Cardiac septum (tissue), 1 donor: ENCODE measurements around the gene RPS6KB2. TPM values are rescaled to one million over a fixed set of nuclear protein-coding genes. Genes with fewer than 3 reads are reported as not detected.
A peak's percentile ranks its signal among the peaks of the same experiment; 100 is the strongest.

ENCODE experiments used
- DNase-seq: peaks from one replicate; pipeline ENCODE4 v3.0.0-alpha.2; 2020; ENCODE audit warnings: low spot score
- intact Hi-C: fragments of 100-400 bp; cut with DNase I; formaldehyde crosslinking; loops from one replicate; pipeline ENCODE4 v1.14.0; 2022
- total RNA-seq: library from RNA; stranded (reverse); fragmentation: NEBNext Ultra II Directional; extraction: Animal tissue kit (Norgen Biotek cat#: 25700); gene quantifications from one replicate; pipeline ENCODE4 v1.2.1, GENCODE V29; 2021
- donor health status: DM: no; HTN: no; CAD: no.

Gene RPS6KB2
- total RNA-seq, 1 donor from 2014 or later: 23.2 TPM

DNA sequence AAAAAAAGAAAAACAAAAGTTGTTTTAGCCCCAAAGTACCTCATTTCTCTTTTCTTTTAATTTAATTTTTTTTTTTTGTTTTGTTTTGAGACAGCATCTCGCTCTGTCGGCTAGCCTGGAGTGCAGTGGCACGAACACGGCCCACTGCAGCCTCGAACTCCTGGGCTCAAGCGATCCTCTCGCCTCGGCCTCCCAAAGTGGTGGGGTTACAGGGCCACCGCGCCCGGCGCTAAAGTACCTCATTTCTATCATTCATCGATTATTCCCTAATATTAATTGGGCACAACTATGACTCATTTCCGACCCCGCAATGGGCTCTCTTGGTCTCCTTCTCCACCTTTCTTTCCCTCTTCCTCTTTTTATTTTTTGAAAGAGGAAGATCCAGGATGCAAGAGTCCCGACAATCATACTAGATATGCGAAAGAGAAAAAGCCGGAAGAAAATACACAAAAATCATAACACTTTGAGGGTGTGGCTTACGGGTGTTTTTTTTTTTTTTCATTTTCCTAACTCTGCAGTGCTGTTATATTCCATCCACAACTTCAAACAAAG lies 54.1 kb downstream of the RPS6KB2 start:
- no peak for DNase-seq

DNA sequence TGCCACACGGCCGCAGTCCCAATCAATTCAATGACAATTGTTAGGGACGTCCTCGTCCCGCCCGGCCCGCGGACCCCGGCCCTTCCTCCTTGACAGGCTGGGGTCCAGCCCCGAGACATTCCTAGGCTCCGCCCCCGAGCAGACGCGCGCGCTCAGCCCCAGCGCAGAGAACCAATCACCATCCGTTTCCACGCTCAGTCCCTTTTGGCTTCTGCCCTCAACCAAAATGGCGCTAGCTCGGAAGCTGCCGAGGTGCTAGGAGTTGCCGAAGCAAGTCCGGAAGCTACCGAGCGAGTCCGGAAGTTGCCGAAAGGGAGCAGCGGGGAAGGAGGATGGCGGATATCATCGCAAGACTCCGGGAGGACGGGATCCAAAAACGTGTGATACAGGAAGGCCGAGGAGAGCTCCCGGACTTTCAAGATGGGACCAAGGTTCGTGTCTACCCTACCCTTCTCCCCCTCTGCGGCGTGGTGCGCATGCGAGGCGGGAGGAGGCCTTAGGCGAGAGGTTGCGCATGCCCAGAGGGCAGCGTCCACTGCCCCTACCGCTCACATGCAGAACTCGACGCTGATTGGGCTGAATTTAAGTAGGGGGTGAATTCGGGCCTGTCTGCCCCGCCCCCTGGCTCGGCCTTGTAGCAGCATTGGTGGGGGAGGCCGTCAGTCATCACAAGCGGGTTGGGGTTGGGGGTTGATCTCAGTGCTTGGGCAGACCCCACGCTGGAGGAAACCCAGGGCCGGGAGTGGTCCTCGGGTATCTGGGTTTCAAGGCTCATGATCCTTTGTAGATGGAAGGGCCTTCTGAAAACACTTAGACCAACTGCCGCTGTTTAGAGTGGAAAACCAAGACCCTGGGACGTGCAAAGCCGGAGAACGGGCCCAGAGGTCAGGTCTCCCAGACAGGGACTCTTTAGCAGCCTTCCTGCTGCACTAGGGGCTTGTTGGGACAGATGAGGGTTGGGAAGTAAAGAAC lies 54.8 kb downstream of the RPS6KB2 start, which contains the start of gene AIP:
Gene AIP, plus strand, starts transcription at position 200 of the 972 bp plus-strand sequence. Its CDS starts 133 bp downstream, at position 333.
- intact Hi-C loops: loop anchor here (1.0 kb wide), 1 partner anchor 82 kb away; the partner anchor contains the start of gene PPP1CA
- peak; percentile 99 for DNase-seq

More for the DNA sequence above, 54.1 kb downstream of the RPS6KB2 start:
- intact Hi-C loops: no loop called here

DNA sequence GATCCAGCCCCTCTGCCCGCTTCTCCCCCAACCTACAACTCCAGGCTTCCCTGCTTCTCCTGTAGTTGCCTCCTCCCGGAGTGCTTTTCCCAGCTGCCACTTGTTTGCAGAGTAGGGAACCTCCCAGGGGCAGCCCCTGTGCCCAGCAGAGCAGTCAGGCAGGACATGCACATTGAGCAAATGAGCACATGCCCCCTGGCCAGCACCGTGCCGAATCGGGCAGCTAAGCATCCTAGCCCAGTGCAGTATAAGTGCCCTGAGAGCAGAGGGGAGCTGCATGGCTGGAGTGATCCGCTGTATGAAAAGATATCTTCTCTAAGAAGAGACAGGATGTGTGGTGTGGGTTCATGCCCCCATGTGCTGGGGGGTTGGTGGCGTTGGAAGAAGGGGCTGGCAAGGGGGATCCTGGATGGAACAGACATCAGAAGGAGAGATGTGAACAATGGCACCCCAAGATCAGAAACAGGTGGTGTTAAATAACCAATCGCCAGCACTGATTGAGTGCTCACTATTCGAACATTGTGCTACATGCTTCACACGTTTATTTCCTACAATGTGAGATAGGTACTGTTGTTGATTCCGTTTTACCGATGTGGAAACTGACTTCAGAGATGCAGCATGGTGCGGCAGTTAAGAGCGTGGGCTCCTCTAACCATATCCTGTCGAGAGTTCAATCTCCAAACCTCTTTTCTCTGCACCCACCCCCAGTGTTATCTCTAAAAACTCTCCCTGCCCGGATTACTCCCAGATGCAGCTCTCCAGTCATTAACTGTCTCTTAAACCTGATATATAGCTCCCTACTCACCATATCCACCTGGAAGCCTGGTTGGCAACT lies 55.8 kb downstream of the RPS6KB2 start:
- intact Hi-C loops: loop anchor here (1.0 kb wide), 1 partner anchor 83 kb away; the partner anchor contains the start of gene PPP1CA
- no peak for DNase-seq

DNA sequence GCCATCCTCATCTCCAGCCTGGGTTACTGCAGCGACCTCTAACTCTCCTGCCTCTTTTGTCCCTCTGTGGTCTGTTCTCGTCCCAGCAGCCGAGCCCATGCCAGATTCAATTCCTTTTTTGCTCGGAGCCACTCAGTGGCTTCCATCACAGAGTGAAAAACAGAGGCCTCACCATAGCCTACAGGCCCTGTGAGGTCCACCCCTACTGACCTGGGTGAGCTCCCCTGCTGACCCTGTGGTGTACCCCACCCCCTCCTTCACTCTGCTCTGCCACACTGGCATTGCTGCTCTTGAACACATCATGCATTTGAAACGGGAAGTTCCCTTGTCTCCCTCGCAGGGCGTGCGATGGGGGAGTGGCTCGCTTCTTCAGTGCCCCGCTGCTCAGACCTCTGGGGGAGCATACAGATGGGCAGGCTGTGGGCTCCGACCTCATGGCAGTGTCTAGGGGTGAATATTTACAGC lies 56.6 kb downstream of the RPS6KB2 start:
- no peak for DNase-seq
- intact Hi-C loops: no loop called here

Other genes starting within 250 kb of the RPS6KB2 start
- 43.1 TPM for gene GRK2, start 162.0 kb upstream of the RPS6KB2 start, total RNA-seq
- 20.0 TPM for gene ANKRD13D, start 139.2 kb upstream of the RPS6KB2 start, total RNA-seq
- gene SSH3, start 125.0 kb upstream of the RPS6KB2 start, total RNA-seq: 22.3 TPM
- gene POLD4, start 74.9 kb upstream of the RPS6KB2 start, total RNA-seq: 61.6 TPM
- 4.0 TPM for gene CLCF1, start 54.9 kb upstream of the RPS6KB2 start, total RNA-seq
- gene RAD9A, start 36.5 kb upstream of the RPS6KB2 start, total RNA-seq: 4.8 TPM
- gene PPP1CA, start 26.6 kb upstream of the RPS6KB2 start, total RNA-seq: 95.1 TPM
- 1.0 TPM for gene TBC1D10C, start 24.4 kb upstream of the RPS6KB2 start, total RNA-seq
- gene CARNS1, start 12.8 kb upstream of the RPS6KB2 start, total RNA-seq: 22.2 TPM
- gene PTPRCAP, start 9.2 kb downstream of the RPS6KB2 start, total RNA-seq: 0.40 TPM
- 21.6 TPM for gene CORO1B, start 15.0 kb downstream of the RPS6KB2 start, total RNA-seq
- gene GPR152, start 24.2 kb downstream of the RPS6KB2 start, total RNA-seq: not detected
- gene CABP4, start 26.9 kb downstream of the RPS6KB2 start, total RNA-seq: 0.11 TPM
- gene TMEM134, start 40.8 kb downstream of the RPS6KB2 start, total RNA-seq: 76.1 TPM
- gene AIP, start 54.5 kb downstream of the RPS6KB2 start, total RNA-seq: 43.6 TPM
- 40.0 TPM for gene PITPNM1, start 76.9 kb downstream of the RPS6KB2 start, total RNA-seq
- 72.9 TPM for gene CDK2AP2, start 79.7 kb downstream of the RPS6KB2 start, total RNA-seq
- not detected for gene CABP2, start 95.0 kb downstream of the RPS6KB2 start, total RNA-seq
- 272 TPM for gene GSTP1, start 155.3 kb downstream of the RPS6KB2 start, total RNA-seq
- gene NDUFV1, start 178.4 kb downstream of the RPS6KB2 start, total RNA-seq: 486 TPM
- gene NUDT8, start 201.4 kb downstream of the RPS6KB2 start, total RNA-seq: 31.4 TPM
- gene TBX10, start 211.3 kb downstream of the RPS6KB2 start, total RNA-seq: not detected
- gene ACY3, start 222.2 kb downstream of the RPS6KB2 start, total RNA-seq: not detected
- gene ALDH3B2, start 246.1 kb downstream of the RPS6KB2 start, total RNA-seq: not detected